ENCODE measurements around the gene ZNF141. TPM values are rescaled to one million over a fixed set of nuclear protein-coding genes. Genes with fewer than 3 reads are reported as not detected.
"Not testable (repeated sequence)": the region's sequence is repeated elsewhere in the genome, so short reads cannot be mapped to it uniquely, and the experiment has no call there.

Gene ZNF141
- total RNA-seq, result 10 to 100 TPM; 23.8 to 32.9 TPM

DNA sequence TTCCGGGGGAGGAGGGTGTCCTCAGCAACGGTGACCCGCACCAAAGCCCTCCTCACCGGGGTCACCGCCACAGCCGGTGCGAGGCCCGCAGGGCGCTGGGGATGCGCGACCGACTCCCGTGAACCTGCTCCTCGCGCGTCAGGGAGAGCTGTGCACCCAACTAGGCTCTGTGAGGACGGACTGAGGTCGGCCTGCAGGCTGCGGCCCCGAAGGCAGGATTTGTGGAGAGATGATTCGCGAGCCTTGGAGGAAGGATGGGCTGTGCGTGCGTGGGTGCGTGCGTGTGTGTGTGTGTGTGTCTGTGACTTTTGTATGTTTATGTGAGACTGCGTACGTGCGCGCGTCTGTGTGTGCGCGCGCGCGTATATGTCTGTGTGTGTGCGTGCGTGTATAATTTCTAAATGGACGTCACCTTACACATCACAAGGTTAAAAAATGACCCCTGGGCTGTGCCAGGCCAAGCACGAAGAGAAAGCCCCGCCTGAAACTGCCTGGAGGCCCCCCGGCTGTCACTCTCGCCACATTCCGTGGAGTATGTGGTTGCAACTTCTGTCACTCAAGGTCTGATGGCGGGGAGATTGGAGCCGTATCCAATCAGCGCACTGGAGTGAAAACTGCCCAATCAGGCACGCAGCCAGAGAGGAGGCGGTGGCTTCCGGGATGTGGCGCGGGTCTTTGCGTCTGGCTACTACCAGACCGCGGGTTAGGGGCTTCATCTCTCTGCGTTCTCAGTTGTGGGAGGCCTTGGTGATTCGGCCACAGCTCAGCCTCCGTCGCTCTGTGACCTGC is at the start of gene ZNF141:
TSS of gene ZNF141 (plus strand) at position 672 of the 789 bp plus-strand sequence. CDS start 170 bp downstream, outside the sequence.
- ATAC-seq (peak; percentile 97), DNase-seq (peak; percentile 97)
- Mint-ChIP-seq H3K4me3 (peak within 1 kb of the TSS; percentile 87), H3K27ac (peak within 1 kb of the TSS; percentile 98), H3K4me1 (peaks cover 29% of the 10 kb centered on the region), H3K9me3 (ENCODE audit: low read depth) (peaks cover 21% of the 10 kb centered on the region), H3K27me3 (no peaks in the 10 kb centered on the region), H3K36me3 (peaks cover 53% of the 10 kb centered on the region)
- CTCF ChIA-PET, result interaction anchor here (1.0 to 1.3 kb wide), 2 partner anchors 93 to 137 kb away, joined by 3 to 4 read pairs; no protein-coding TSS in a partner anchor

DNA sequence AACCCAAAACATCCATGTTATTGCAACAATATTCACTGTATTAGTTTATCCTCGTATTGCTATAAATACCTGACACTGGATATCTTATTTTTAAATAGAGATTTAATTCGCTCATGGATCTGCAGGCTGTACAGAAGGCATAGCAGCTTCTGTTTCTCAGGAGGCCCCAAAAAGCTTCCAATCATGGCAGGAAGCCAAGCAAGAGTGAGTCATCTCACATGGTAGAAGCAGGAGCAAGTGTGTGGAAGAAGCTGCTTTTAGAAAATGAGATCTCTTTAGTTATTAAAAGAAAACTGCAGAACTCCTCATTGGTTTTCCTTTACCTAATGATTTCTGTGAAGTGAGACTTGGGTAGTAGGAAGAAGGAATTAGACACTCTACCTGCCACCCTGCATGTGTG is 48.7 kb upstream of the ZNF141 start:
- Mint-ChIP-seq H3K4me3 (no peak overlapping the region), H3K36me3 (no peaks in the 10 kb centered on the region), H3K27ac (no peak overlapping the region), H3K4me1 (no peaks in the 10 kb centered on the region), H3K27me3 (no peaks in the 10 kb centered on the region), H3K9me3 (ENCODE audit: low read depth) (peaks cover 11% of the 10 kb centered on the region)
- ATAC-seq (no peak), DNase-seq (no peak)
- CTCF ChIA-PET, result no interaction called here

DNA sequence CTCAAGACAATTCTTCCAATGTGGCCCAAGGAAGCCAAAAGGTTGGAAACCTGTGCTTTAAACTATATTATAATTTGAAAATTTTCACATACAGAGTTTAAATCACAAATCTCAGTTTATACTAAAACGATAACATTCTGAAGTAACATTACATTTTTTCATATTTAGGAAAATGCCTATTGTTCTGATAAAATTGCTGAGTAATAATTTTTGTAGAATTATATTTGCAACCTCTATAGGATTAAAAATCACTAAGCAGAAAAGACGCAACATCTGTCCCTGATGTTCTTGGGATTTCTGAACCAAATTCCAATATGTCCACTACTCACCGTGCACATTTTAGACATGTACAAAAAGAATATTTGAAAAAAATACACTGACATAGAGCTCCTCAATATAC is 42.9 kb upstream of the ZNF141 start:
- H3K4me3 Mint-ChIP-seq, result no peak overlapping the region
- peaks cover 12% of the 10 kb centered on the region for H3K9me3 Mint-ChIP-seq (ENCODE audit: low read depth)
- H3K27ac Mint-ChIP-seq, result no peak overlapping the region
- H3K36me3 Mint-ChIP-seq, result no peaks in the 10 kb centered on the region
- ATAC-seq (no peak), DNase-seq (no peak)
- CTCF ChIA-PET, result no interaction called here
- H3K27me3 Mint-ChIP-seq, result no peaks in the 10 kb centered on the region
- H3K4me1 Mint-ChIP-seq, result no peaks in the 10 kb centered on the region

DNA sequence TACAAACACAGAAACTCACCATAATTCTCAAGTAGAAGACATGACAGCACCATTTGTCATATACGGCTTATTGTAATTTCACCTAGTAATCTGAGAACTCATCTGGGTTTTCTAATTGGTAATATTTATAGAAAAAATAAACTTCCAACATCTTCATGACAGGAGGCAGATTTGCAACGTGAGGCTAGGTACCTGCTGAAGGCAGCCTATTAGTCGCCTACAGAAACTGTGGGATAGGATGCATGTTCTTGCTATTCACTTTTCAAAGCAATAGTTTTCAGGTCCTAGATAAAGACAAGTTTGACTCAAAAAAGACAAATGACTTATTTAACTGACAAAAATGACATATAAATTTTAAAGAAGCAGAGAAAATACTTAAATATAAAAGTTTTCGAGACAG is 35.2 kb upstream of the ZNF141 start:
- no peak overlapping the region for H3K27ac Mint-ChIP-seq
- H3K4me3 Mint-ChIP-seq, result no peak overlapping the region
- peaks cover 19% of the 10 kb centered on the region for H3K9me3 Mint-ChIP-seq (ENCODE audit: low read depth)
- no peak for ATAC-seq
- CTCF ChIA-PET, result no interaction called here
- no peak for DNase-seq
- peaks cover 12% of the 10 kb centered on the region for H3K36me3 Mint-ChIP-seq
- peaks cover 12% of the 10 kb centered on the region for H3K4me1 Mint-ChIP-seq
- H3K27me3 Mint-ChIP-seq, result peaks cover 3% of the 10 kb centered on the region

DNA sequence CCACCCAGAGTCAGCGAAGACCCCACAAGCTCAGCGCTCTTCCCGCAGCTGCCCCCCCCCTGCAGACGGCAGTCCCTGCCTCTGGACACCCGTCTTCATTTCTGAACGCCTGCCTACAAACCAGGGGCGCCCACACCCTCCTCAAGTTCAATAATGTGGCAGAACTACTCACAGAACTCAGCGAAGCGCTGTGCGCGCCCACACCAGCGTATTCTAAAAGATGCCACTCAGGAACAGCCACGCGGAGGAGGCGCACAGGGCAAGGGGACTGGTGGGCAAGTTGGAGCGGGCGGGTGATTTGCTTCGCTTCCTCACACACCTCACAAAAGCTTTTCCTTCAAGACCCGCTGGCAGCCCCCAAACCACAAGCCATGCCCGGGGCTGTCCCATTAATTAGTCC is 33.1 kb upstream of the ZNF141 start:
- Mint-ChIP-seq H3K36me3 (peaks cover 12% of the 10 kb centered on the region), H3K9me3 (ENCODE audit: low read depth) (peaks cover 24% of the 10 kb centered on the region), H3K4me1 (peaks cover 12% of the 10 kb centered on the region)
- H3K4me3 Mint-ChIP-seq, CTCF ChIA-PET, DNase-seq, ATAC-seq, H3K27ac Mint-ChIP-seq, H3K27me3 Mint-ChIP-seq: not testable (repeated sequence)

DNA sequence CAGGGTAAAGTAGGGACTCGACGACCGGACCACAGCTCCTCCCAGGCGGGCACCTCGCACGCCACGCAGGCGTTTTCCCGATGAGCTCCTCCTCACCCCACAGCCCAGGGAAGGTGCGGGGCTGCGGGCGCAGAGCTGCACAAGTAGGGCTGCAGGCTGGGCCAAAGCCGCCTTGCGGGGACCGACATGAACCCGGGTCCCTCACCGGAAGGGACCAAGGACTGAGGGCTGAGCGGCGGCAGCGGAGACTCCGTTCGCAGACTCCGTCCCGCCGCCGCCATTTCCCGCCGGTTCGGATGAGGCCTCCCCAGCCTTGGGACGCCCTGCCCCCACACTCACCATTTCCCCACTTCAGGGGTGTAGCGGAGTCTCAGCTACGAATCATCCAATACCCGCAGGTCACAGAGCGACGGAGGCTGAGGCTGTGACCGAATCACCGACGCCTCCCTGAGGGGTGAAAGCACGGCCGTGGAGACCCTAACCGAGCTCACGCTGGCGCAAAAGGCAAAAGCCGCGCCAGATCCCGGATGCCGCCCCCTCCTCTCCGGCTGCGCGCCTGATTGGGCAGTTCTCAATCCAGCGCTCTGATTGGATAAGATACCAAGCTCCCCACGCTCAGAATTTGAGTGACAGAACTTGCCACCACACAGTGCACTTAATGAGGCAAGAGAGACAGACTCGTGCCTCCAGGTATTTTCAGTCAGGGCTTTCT is 32.5 kb upstream of the ZNF141 start, which contains the start of gene ZNF732:
TSS of gene ZNF732 (minus strand) at position 506 of the 712 bp plus-strand sequence. CDS start at position 342, 164 bp downstream.
- H3K36me3 Mint-ChIP-seq, result peaks cover 12% of the 10 kb centered on the region
- DNase-seq (no peak), ATAC-seq (no peak)
- CTCF ChIA-PET, result no interaction called here
- H3K27ac Mint-ChIP-seq, result no peak within 1 kb of the TSS
- peaks cover 27% of the 10 kb centered on the region for H3K9me3 Mint-ChIP-seq (ENCODE audit: low read depth)
- H3K4me1 Mint-ChIP-seq, result peaks cover 12% of the 10 kb centered on the region
- no peak within 1 kb of the TSS for H3K4me3 Mint-ChIP-seq
- H3K27me3 Mint-ChIP-seq, result peaks cover 3% of the 10 kb centered on the region

DNA sequence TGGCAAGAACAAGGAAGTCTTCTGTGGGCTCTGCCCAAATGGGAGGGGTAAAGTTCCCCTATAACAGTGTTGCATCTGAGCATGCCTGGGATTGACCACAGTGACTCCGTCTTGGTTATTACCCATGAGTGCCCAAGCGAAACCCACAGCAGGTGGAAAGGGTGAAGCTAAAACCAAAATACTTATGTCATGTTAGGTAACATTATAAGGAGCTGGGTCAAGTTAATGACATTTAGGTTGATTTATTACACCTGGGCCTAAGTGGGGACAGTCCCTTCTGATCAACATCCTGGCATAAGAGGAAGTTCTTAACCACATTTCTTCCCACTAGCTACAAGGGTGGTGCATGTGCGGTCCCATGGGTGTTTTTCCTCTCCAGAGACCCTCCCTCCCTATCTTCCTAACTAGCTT is 31.1 kb upstream of the ZNF141 start:
- CTCF ChIA-PET, result interaction anchor here (0.6 kb wide), 1 partner anchor 25 kb away, joined by 3 read pairs; no protein-coding TSS in a partner anchor
- peaks cover 28% of the 10 kb centered on the region for H3K9me3 Mint-ChIP-seq (ENCODE audit: low read depth)
- ATAC-seq (no peak), DNase-seq (no peak)
- peaks cover 12% of the 10 kb centered on the region for H3K4me1 Mint-ChIP-seq
- H3K4me3 Mint-ChIP-seq, result no peak overlapping the region
- peaks cover 3% of the 10 kb centered on the region for H3K27me3 Mint-ChIP-seq
- no peak overlapping the region for H3K27ac Mint-ChIP-seq
- peaks cover 12% of the 10 kb centered on the region for H3K36me3 Mint-ChIP-seq

DNA sequence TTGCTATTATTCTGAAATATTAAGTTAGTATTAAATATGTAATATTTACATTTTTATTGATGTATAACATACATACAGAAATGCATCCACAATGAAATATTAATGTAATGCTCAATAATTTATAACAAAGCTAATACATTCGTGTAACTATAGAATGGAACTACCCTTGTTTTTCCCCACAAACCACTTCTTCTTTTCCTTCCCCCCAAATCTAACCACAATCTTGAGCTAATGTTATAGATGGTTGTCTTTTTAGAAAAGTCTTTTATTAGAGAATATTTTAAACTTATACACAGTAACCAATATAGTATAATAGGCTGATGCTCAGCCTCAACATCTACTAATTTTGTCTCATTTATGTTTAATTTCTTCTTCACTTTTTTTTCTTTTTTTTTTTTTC is 27.8 kb upstream of the ZNF141 start:
- ATAC-seq (no peak), DNase-seq (no peak)
- CTCF ChIA-PET, result no interaction called here
- peaks cover 1% of the 10 kb centered on the region for H3K27me3 Mint-ChIP-seq
- H3K36me3 Mint-ChIP-seq, result peaks cover 6% of the 10 kb centered on the region
- no peak overlapping the region for H3K27ac Mint-ChIP-seq
- peaks cover 24% of the 10 kb centered on the region for H3K9me3 Mint-ChIP-seq (ENCODE audit: low read depth)
- H3K4me3 Mint-ChIP-seq, result no peak overlapping the region
- H3K4me1 Mint-ChIP-seq, result peaks cover 12% of the 10 kb centered on the region

DNA sequence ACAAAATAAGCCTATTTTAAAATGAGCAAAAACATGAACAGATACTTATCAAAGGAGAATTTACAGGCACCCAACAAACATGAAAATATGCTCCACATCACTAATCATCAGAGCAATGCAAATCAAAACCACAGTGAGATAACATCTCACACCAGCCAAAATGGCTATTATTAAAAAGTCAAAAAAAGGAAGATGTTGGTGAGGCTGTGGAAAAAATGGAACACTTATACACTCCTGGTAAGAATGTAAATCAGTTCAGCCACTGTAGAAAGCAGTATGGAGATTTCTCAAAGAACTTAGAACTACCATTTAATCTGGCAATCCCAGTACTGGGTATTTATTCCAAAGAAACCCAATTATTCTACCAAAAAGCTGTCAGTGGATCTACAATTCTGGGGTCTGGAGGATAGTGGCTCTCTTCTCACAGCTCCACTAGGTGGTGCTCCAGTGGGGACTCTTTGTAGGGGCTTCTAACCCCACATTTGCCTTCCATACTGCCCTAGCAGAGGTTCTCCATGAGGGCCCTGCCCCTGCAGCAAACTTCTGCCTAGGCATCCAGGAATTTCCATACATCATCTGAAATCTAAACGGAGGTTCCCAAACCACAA is 23.2 kb upstream of the ZNF141 start:
- no peak overlapping the region for H3K4me3 Mint-ChIP-seq

DNA sequence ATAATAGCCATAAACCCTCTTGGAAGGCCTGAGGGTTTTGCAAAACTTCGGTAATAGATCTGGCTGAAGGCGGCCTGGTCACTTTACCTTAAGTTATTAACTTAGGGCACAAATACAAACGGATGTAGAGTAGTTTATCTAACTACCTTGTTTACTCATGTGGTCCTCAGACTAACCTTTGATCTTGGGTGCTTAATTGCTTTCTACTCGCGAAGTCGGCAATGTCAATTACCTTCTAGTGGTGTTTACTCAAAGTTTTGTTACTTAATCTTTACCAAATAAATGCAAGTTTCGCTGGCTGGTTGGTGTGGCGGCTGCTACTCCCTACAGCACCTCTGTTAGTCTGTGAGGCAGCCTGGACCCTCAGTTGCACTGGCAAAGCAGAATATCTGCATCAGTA is 8.9 kb upstream of the ZNF141 start:
- CTCF ChIA-PET, result no interaction called here
- H3K4me1 Mint-ChIP-seq, result no peaks in the 10 kb centered on the region

More for the DNA sequence above, 23.2 kb upstream of the ZNF141 start:
- Mint-ChIP-seq H3K36me3 (no peaks in the 10 kb centered on the region), H3K27me3 (no peaks in the 10 kb centered on the region), H3K4me1 (no peaks in the 10 kb centered on the region), H3K27ac (no peak overlapping the region), H3K9me3 (ENCODE audit: low read depth) (peaks cover 25% of the 10 kb centered on the region)
- DNase-seq, result no peak
- CTCF ChIA-PET, result no interaction called here
- ATAC-seq, result no peak

DNA sequence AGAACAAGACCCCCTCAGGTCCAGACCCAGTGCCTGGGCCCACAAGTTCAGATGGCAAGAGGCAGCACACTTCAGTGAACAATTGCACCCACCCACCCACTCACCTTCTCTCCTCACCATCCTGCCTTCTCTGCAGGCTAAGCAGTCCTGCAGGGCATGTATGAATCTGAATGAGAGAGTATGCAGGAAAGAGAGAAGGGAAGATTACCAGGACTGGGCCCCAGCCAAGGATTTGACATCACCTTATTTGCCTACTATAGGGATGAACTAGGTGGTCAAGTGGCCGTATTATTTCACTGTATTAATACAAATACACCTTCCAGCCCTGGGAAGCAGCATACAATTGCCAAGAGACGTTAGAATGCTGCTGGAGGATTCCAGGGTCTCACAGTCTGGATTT is 2.1 kb upstream of the ZNF141 start:
- CTCF ChIA-PET, result no interaction called here
- ATAC-seq, result no peak
- Mint-ChIP-seq H3K27me3 (no peaks in the 10 kb centered on the region), H3K9me3 (ENCODE audit: low read depth) (peaks cover 13% of the 10 kb centered on the region), H3K36me3 (peaks cover 36% of the 10 kb centered on the region), H3K4me3 (peak overlapping the region; percentile 66), H3K27ac (no peak overlapping the region), H3K4me1 (peaks cover 28% of the 10 kb centered on the region)
- no peak for DNase-seq

More for the DNA sequence above, 8.9 kb upstream of the ZNF141 start:
- Mint-ChIP-seq H3K27ac (no peak overlapping the region), H3K36me3 (peaks cover 1% of the 10 kb centered on the region), H3K27me3 (no peaks in the 10 kb centered on the region), H3K4me3 (no peak overlapping the region), H3K9me3 (ENCODE audit: low read depth) (peaks cover 18% of the 10 kb centered on the region)
- ATAC-seq (no peak), DNase-seq (no peak)

DNA sequence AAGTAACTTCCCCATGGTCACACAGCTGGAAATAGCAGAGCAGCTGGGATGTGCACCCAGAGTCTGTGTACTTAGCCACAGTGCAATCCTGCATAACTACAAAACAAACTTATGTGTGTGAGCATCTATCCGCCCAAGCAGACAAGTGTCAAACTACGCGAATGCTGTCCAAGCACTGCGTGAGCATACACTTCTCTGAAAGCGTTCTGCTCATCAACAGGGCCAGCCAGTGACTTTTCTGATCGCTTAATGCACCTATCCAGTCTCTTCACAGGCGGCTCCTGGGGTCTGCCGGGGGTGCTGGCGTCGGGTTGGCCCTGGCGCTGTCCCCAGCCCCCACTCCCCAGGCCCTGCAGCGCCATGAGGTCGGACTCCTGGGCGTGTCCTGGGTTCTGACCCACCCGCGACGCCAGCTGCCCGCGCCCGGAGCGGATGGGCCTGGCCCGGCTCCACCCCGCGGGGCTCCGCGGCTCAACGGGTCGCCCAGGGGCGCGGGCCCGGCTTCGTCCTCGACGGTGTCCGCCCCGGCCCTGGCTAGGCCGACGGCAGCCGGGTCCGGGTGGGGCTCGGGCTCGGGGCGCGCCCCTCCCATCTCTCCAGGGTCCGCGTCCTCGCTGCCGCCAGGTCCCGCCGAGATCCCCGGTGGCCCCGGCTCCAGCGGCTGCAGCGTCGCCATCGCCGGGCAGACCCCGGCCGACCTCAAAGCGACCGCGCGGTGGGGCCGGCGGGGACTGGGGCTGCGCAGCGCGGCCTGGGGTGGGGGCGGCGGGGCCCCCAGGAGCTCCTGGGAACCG is 1.3 kb upstream of the ZNF141 start:
- CTCF ChIA-PET, result no interaction called here
- H3K4me1 Mint-ChIP-seq, result peaks cover 29% of the 10 kb centered on the region
- peaks cover 44% of the 10 kb centered on the region for H3K36me3 Mint-ChIP-seq
- ATAC-seq, result no peak
- peaks cover 14% of the 10 kb centered on the region for H3K9me3 Mint-ChIP-seq (ENCODE audit: low read depth)
- H3K4me3 Mint-ChIP-seq, result peak overlapping the region; percentile 87
- no peak for DNase-seq
- H3K27me3 Mint-ChIP-seq, result no peaks in the 10 kb centered on the region
- H3K27ac Mint-ChIP-seq, result peak overlapping the region; percentile 52

DNA sequence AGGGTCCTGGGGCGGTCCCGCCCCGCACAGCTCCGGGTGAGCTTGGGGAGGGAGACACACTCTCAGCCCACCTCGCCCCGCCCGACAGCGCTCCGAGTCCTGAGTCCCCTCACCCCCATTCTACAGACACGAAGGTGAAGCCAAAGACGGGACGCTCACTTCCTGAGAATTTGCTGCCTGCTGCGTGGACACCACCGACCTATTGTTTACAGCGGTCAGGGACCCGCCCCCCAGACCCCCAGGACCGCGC is 796 bp upstream of the ZNF141 start:
- H3K4me1 Mint-ChIP-seq, result peaks cover 29% of the 10 kb centered on the region
- ATAC-seq, result peak; percentile 0
- H3K36me3 Mint-ChIP-seq, result peaks cover 49% of the 10 kb centered on the region

More for the DNA sequence above, 796 bp upstream of the ZNF141 start:
- Mint-ChIP-seq H3K27ac (peak overlapping the region; percentile 98), H3K4me3 (peak overlapping the region; percentile 87), H3K9me3 (ENCODE audit: low read depth) (peaks cover 17% of the 10 kb centered on the region), H3K27me3 (no peaks in the 10 kb centered on the region)
- no peak for DNase-seq
- CTCF ChIA-PET, result no interaction called here
